ENCODE measurements around the gene SYNGR3.

Gene SYNGR3

GRCh38 chr16:2013527-2013926 is 23.8 kb downstream of the SYNGR3 start:
- no peak overlapping the region for H3K4me2 ChIP-seq (ENCODE audit: low read length)
- H3K4me1 ChIP-seq (ENCODE audit: insufficient read depth, low read length, severe bottlenecking): peaks cover 16% of the 10 kb centered on the region
- H3K79me2 ChIP-seq (ENCODE audit: insufficient read depth, low read length): peaks cover 6% of the 10 kb centered on the region
- H4K20me1 ChIP-seq (ENCODE audit: insufficient read depth, low read length): no peaks in the 10 kb centered on the region
- no peaks in the 10 kb centered on the region for H3K27me3 ChIP-seq (ENCODE audit: insufficient read depth, low read length)
- no peak overlapping the region for H3K27ac ChIP-seq (ENCODE audit: low read depth, low read length, poor library complexity, severe bottlenecking)
- no peaks in the 10 kb centered on the region for H3K9me3 ChIP-seq (ENCODE audit: low read length)
- H3K4me3 ChIP-seq (ENCODE audit: low read depth, low read length, poor library complexity, severe bottlenecking): no peak overlapping the region
- TF ChIP-seq CTCF (IDR thresholded peaks at IDR 0.05; ENCODE audit: low read length) (no peak), EZH2 (IDR thresholded peaks at IDR 0.05; ENCODE audit: borderline replicate concordance, low read length) (no peak)
- no peaks in the 10 kb centered on the region for H3K9me2 ChIP-seq (ENCODE audit: low read depth, low read length)
- H3K36me3 ChIP-seq (ENCODE audit: insufficient read depth, low read length): no peaks in the 10 kb centered on the region
- no peak overlapping the region for H2AFZ ChIP-seq (ENCODE audit: low read length)
- H3F3A ChIP-seq (ENCODE audit: insufficient read depth, low read length): no peaks in the 10 kb centered on the region
- H3K9ac ChIP-seq (ENCODE audit: low read length): no peak overlapping the region

- Histone ChIP-seq H4K20me1 (ENCODE audit: insufficient read depth, low read length) (no peaks in the 10 kb centered on the region), H3K4me1 (ENCODE audit: insufficient read depth, low read length, severe bottlenecking) (peaks cover 6% of the 10 kb centered on the region), H3K4me3 (ENCODE audit: low read depth, low read length, poor library complexity, severe bottlenecking) (no peak overlapping the region), H3K9ac (ENCODE audit: low read length) (no peak overlapping the region), H3K36me3 (ENCODE audit: insufficient read depth, low read length) (no peaks in the 10 kb centered on the region), H3F3A (ENCODE audit: insufficient read depth, low read length) (no peaks in the 10 kb centered on the region), H3K4me2 (ENCODE audit: low read length) (no peak overlapping the region), H3K27ac (ENCODE audit: low read depth, low read length, poor library complexity, severe bottlenecking) (no peak overlapping the region), H3K79me2 (ENCODE audit: insufficient read depth, low read length) (no peaks in the 10 kb centered on the region), H3K27me3 (ENCODE audit: insufficient read depth, low read length) (no peaks in the 10 kb centered on the region), H3K9me3 (ENCODE audit: low read length) (no peaks in the 10 kb centered on the region), H2AFZ (ENCODE audit: low read length) (no peak overlapping the region), H3K9me2 (ENCODE audit: low read depth, low read length) (no peaks in the 10 kb centered on the region)
- TF ChIP-seq CTCF (IDR thresholded peaks at IDR 0.05; ENCODE audit: low read length) (no peak), EZH2 (IDR thresholded peaks at IDR 0.05; ENCODE audit: borderline replicate concordance, low read length) (no peak)
Observed at GRCh38 chr16:2015117-2015946, 25.6 kb downstream of the SYNGR3 start.

GRCh38 chr16:2015947-2016208 is 26.1 kb downstream of the SYNGR3 start:
- Histone ChIP-seq H3K9me2 (ENCODE audit: low read depth, low read length) (no peaks in the 10 kb centered on the region), H3K4me2 (ENCODE audit: low read length) (no peak overlapping the region), H3K27me3 (ENCODE audit: insufficient read depth, low read length) (no peaks in the 10 kb centered on the region), H3K27ac (ENCODE audit: low read depth, low read length, poor library complexity, severe bottlenecking) (no peak overlapping the region), H3K79me2 (ENCODE audit: insufficient read depth, low read length) (no peaks in the 10 kb centered on the region), H3K9ac (ENCODE audit: low read length) (no peak overlapping the region), H3F3A (ENCODE audit: insufficient read depth, low read length) (no peaks in the 10 kb centered on the region), H3K36me3 (ENCODE audit: insufficient read depth, low read length) (no peaks in the 10 kb centered on the region), H3K9me3 (ENCODE audit: low read length) (no peaks in the 10 kb centered on the region), H3K4me3 (ENCODE audit: low read depth, low read length, poor library complexity, severe bottlenecking) (no peak overlapping the region), H3K4me1 (ENCODE audit: insufficient read depth, low read length, severe bottlenecking) (peaks cover under 1% of the 10 kb centered on the region), H4K20me1 (ENCODE audit: insufficient read depth, low read length) (no peaks in the 10 kb centered on the region), H2AFZ (ENCODE audit: low read length) (no peak overlapping the region)
- TF ChIP-seq CTCF (IDR thresholded peaks at IDR 0.05; ENCODE audit: low read length): no peak
- TF ChIP-seq EZH2 (IDR thresholded peaks at IDR 0.05; ENCODE audit: borderline replicate concordance, low read length): no peak

Measured in OCI-LY1 (cell line).